IPS-18c (cell line): ENCODE data around the gene SLC6A6.

ENCODE experiments used
- H3K4me3 ChIP-seq: 2 replicates; pipeline ENCODE4 v1.7.0; 2013; ENCODE audit warnings: low read depth, mild to moderate bottlenecking, low read length, moderate library complexity; ENCODE audit not compliant: insufficient read depth
- H3K9me3 ChIP-seq: one replicate; pipeline ENCODE4 v1.6.1; 2013; ENCODE audit warnings: mild to moderate bottlenecking, low read length, moderate library complexity; ENCODE audit not compliant: control insufficient read depth, insufficient read depth

The SLC6A6 gene

GRCh38 chr3:14402304-14402811 is at the start of gene SLC6A6:
Gene SLC6A6, plus strand, starts transcription at chr3:14402606. Its CDS starts 41,029 bp downstream, at chr3:14443635.
- H3K4me3 ChIP-seq = peak within 1 kb of the TSS; percentile 55
- no peaks in the 10 kb centered on the region for H3K9me3 ChIP-seq

GRCh38 chr3:14353502-14353901 is 48.9 kb upstream of the SLC6A6 start:
- Histone ChIP-seq H3K9me3 (no peaks in the 10 kb centered on the region), H3K4me3 (no peak overlapping the region; the same call in 1 of the 2 replicates)

DNA sequence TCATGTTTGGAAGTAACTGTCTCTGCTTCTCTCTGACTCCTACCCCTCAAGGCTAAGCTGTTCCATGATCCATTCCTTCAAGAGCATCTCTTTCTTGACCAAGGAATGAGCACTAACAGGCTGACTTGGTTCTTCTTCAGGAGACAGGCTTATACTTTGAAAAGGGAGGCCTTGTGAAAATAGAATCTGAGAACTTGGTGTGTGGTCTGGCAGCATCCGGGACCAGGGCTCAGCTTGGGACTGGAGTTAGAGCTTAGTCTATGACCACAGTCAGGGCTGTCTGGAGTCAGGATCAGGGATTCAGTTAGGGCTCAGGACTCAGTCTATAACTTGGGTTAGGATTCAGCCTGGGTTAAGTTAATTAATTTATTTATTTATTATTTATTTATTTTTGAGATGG is 44.9 kb upstream of the SLC6A6 start:
- H3K4me3 ChIP-seq = no peak overlapping the region
- H3K9me3 ChIP-seq = no peaks in the 10 kb centered on the region

DNA sequence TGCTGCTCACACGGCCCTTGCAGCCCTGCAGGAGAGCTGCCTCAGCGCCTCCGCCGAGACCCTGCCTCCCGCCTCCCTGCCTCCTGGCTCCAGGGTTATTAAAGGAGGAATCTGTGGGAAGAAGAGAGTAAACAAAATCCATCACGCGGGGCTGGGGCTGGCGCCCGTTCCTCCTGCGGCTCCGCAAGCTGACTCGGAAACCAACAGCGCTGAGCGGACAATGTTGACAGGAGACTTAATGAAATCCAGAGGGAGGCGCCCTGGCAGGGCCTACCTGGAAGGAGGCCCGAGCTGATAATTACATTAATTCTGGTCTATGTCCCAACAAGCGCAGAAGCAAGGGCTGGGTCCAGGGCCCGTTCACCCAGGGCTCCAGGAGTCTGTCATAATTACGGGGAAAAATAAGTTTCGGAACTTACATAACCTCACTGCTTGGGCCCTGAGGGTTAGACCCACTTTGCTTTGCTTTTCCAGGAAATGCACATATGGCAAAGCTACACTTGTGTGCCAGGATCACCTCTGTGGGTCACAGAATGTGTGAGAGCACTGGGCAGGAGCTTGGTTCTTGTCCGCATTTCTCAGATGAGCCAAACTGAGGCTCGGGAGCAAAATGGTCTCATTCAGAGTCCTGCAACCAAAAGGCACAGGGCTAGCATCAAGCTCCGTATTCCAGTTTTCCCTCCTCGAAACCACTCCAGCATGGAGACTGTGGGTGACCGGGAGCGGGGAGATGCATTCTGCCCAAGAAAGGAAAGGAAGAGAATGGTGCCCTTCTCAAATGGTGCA is 43.8 kb upstream of the SLC6A6 start:
- H3K9me3 ChIP-seq = no peaks in the 10 kb centered on the region
- no peak overlapping the region for H3K4me3 ChIP-seq

- H3K9me3 ChIP-seq = no peaks in the 10 kb centered on the region
- no peak overlapping the region for H3K4me3 ChIP-seq
Measured at GRCh38 chr3:14359348-14359747, 43.1 kb upstream of the SLC6A6 start.

DNA sequence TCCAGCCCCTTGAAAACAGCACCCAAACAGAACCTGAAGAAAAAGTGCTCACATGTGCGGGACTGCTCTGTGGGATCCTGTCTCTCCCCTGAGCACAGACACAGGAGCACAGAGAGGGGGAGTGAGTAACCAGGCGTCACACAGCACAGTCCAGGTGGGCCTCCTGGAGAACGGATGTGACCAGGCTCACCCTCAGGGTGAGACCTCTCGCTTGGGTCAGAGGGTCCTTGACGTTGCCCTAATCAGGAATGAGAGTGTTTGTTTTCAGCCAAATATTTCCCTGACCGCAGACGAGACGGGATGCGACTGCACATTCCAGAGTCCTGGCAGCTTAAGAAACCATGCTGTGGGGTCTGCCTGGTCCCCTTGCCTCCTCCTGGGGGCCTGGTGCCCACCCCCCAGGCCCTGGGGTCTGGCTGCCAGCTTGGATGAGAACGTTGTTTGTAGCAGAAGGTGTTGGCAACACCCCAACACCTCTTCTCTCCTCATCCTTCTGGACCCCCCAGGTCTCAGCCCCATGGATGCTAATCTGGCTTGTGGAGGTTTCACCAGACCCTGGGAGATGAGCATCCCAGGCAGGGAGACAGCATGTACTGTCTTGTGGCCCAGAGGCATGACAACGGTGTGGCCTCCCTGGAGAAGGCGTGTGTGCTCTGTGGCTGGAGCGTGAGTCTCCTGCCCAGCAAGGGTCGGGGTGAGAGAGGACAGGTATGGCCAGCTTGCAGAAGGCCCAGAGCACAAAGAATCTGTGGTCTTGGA is 42.1 kb upstream of the SLC6A6 start:
- no peak overlapping the region for H3K4me3 ChIP-seq
- no peaks in the 10 kb centered on the region for H3K9me3 ChIP-seq

DNA sequence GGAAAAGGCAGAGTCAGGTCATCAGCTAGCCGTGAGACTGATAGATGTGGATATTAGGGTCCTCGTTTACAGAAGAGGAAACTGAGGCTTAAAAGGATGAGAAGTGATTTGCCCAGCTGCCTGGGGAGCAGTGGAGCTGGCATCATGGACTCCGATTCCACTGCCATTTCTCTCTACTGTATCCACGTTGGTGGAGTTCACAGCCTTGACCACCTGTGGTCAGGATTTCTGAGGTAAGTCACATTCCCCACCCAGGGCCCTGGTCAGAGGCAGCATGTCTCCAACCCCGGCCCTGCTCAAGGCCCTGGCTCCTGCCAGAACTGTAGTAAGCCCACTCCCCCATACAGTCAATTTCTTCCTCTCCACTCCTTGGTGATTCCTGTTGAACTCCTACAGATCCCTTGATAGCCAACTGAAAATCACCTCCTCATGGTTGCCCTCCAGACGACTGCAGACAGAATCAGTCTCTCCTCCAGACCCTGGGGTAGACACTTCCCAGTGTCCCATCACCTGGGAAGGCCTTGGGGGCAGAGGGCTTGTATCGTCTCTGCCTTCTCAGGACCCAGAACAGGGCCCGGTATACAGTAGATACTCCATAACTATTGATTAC is 41.2 kb upstream of the SLC6A6 start:
- Histone ChIP-seq H3K4me3 (no peak overlapping the region), H3K9me3 (no peaks in the 10 kb centered on the region)

GRCh38 chr3:14362890-14363289 is 39.5 kb upstream of the SLC6A6 start:
- H3K4me3 ChIP-seq = no peak overlapping the region
- no peaks in the 10 kb centered on the region for H3K9me3 ChIP-seq

GRCh38 chr3:14363379-14363778 is 39.0 kb upstream of the SLC6A6 start:
- H3K9me3 ChIP-seq = no peaks in the 10 kb centered on the region
- no peak overlapping the region for H3K4me3 ChIP-seq

GRCh38 chr3:14363991-14364390 is 38.4 kb upstream of the SLC6A6 start:
- H3K9me3 ChIP-seq = no peaks in the 10 kb centered on the region
- no peak overlapping the region for H3K4me3 ChIP-seq

DNA sequence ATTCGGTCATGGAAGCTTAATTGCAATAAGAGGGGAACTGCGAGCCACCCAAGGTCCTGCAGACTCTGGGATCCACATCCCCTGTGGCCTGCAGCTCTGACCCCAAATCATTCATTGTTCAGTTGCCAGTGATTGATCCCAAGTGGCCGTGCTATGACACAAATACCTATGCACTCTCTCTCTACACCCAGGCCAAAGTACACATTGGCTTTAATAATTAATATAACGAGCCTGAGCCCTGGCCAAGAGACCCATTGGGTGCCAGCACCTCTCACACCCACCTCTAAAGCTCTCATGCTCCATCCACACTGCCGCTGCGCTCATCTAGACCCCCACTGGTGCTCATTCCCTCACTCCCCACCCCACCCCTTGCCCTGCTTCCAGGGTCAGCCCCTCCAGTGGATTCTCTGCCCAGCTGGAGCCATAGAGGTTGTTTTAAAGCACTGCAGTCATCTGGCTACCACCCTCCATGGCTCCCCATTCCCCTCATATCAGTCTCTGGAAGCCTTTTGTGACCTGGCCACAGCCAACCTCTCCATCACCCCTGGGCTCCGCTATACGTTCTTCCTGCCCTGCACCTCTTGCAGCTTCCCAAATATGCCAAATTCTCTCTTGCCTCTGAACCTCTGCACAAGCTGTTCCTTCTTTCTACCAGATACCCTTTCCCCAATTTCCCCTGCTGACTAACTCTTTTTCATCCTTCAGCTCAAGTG is 37.7 kb upstream of the SLC6A6 start:
- no peaks in the 10 kb centered on the region for H3K9me3 ChIP-seq

DNA sequence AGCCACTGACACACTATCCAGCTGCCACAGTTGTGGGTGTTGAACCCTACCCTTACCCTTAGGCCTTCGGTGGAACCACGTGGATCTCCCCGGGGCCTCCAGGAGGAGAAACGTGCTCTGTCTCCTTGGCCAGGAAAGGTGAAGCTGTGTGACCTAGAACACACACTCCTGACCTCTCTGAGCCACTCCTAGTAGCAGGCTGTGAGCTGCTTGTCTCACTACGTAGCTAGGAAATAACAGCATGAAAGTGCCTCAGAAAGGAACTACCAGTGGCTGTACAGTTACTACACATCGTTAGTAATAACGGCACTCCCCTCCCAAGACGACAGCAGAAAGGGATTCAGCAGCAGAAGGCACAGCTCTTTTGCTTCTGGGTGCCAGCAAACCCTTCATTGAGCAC is 36.2 kb upstream of the SLC6A6 start:
- no peak overlapping the region for H3K4me3 ChIP-seq
- no peaks in the 10 kb centered on the region for H3K9me3 ChIP-seq

More for the DNA sequence above, 37.7 kb upstream of the SLC6A6 start:
- no peak overlapping the region for H3K4me3 ChIP-seq

GRCh38 chr3:14366915-14367823 is 35.2 kb upstream of the SLC6A6 start:
- Histone ChIP-seq H3K4me3 (no peak overlapping the region), H3K9me3 (no peaks in the 10 kb centered on the region)

- Histone ChIP-seq H3K9me3 (no peaks in the 10 kb centered on the region), H3K4me3 (no peak overlapping the region)
Measured at GRCh38 chr3:14368146-14368545, 34.3 kb upstream of the SLC6A6 start.

DNA sequence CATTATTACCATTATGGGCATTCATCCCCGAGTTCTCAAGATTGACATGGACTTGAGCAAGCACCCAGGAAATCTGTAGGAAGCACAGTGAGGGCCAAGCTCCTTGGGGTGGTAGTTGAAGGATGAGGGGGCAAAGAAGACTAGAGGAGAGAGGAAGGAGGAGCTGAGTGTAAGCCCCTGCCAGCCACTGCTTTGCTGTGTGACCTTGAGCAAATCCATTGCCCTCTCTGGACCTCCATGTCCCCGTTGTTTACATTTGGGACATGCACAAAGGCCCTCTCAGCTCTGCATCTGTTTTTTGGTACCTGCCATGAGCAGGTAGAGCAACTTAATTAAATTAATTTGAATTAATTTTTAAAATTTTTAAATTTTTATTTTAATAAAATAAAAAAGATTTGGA is 33.5 kb upstream of the SLC6A6 start:
- no peaks in the 10 kb centered on the region for H3K9me3 ChIP-seq

More for the DNA sequence above, 33.5 kb upstream of the SLC6A6 start:
- no peak overlapping the region for H3K4me3 ChIP-seq
